ENCODE measurements around the gene VMP1.
"Not testable (repeated sequence)": the region's sequence is repeated elsewhere in the genome, so short reads cannot be mapped to it uniquely, and the experiment has no call there.

VMP1 gene

DNA sequence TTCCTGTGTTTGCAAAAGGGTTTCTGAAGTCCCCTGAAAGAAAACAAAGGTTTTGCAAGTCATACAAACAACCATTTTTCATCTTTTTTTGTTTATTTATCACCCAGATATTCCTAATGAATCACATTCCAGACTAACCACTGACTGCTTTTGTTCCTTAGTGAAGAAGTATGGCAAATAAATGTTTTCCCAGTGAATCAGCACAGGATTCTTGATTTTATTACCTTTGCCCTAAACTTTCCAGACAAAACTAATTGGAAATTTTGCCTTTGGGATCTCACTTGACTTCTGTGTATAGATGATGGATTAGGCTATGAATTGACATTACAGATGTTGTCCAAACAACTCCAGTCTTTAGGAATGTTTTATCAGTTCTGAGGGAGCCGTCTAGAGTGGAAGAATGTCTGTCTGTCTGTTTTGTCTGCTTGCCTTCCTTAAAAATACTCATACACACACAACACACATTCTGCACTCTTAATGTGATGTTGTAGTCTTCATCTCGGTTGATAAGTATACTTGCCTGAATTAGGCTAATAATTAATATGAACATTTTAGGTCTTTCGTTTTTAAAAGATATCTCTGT, 48.9 kb downstream of the VMP1 start:
- DNase-seq: no peak

DNA sequence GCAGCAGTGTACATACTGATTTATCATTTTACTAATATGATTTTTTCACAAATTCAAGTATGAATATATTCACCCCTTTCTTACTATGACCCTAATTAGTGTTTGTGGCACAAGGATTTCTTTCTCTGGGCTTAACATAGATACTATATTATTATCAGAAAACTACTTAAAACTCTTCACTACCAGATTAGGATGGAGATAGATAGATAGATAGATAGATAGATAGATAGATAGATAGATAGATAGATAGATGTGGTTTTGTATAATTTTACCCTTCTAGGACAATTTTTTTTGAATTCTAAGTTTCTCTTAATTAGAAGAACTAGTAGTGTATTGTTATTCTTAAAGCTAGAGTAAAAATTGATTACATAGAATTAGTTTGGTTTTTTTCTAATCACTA, 49.6 kb downstream of the VMP1 start:
- no peak for DNase-seq

DNA sequence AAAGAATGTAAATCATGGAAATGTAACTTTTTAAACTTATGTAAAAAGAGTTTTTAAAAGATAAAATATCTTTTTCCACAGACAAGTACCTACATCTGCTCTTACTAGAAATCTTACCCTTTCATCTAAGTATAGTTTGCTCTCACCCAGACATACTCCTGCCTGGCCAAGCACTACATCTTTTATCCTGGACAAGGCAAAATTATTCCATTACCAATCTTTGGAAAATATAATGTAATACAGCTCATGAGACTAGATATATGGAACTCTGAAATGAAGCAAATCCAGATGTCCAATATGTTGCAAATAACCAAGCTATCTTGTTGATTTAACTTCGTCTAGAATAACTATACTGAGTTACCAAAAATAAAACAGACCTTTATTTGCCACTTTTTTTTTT, 50.0 kb downstream of the VMP1 start:
- DNase-seq: no peak

DNA sequence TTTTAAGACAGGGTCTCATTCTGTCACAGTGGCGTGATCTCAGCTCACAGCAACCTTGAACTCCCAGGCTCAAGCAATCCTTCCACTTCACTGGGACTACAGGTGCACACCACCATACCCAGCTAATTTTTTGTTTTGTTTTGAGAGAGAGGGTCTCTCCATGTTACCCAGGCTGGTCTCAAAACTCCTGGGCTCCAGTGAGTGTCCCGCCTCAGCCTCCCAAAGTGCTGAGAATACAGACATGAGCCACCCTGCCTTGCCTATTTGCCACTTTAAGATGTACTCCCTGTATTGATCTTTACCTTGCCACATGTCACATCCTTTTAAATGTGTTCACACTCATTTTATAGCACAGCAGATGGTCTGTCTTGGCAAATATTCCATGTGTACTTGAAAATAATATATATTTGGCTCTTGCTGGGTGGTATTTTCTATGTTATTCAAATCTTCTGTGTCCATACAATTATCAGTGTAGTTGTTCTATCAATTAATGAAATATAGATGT, 50.5 kb downstream of the VMP1 start:
- DNase-seq: no peak

DNA sequence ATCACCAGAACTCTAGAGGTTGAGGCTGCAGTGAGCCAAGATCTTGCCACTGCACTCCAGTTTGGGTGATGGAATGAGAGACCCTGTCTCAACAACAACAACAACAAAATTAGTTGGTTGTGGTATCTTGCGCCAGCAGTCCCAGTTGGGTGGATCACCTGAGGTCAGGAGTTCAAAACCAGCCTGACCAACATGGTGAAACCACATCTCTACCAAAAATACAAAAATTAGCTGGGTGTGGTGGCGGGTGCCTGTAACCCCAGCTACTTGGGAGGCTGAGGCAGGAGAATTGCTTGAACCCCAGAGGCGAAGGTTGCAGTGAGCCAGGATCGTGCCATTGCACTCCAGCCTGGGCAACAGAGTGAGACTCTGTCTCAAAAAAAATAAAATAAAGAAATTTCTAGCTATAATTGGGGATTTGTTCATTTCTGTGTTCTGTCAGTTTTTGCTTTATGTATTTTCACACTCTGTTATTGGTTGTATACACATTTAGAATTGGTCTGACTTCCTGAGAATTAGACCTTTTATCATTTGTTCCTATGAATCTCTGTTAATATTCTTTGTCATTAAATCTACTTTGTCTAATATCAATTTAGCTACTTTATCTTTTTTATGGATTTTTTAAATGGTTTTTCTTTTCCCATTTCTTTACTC, 51.7 kb downstream of the VMP1 start:
- DNase-seq: not testable (repeated sequence)

DNA sequence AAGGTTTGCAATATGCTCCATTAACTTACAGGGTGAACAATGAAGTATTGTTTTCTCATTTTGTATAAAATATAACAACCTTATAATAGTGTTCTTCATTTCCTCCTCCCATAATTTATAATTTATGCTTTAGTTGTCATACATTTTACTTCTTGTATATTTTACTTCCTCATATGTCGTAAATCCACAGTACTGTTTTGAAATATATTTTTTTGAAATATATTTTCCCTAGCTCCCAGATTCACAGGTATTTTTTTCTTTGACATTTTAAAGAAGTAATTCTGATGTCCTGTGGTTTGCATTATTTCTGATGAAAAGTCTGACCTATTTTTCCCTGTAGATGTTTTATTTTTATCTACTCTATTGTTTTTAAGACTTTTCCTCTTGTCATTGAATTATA, 52.7 kb downstream of the VMP1 start:
- DNase-seq: no peak

DNA sequence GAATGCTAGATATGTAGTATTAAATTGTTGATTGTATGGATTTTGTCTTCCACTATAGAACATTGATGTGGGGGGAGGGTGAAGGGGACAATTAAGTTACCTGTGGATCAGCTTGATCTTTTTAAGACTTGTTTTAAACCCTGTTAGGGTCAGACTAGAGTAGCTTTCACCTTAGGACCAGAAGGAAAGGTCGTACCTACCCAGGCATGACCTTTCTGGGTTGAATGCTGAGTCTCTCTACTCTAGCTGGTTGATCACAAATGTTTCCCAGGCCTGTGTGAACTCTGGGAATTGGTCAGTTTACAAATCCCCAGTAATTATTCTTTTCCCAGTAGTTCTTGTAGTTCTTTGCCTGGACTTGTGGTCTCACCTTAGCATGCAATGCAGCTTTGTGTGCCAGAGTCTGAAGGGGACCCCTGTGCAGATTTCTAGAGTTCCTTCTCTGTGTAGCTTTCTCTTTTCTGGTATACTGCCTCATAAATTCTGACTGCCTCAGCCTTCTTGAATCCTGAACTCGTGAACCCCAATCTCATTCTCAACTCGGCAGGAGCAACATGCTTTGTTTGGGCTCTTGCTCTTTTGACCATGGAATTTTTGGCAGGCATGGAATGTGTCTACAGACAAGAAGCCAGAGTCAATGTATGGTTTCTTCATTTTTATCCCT, 54.1 kb downstream of the VMP1 start:
- DNase-seq: no peak

DNA sequence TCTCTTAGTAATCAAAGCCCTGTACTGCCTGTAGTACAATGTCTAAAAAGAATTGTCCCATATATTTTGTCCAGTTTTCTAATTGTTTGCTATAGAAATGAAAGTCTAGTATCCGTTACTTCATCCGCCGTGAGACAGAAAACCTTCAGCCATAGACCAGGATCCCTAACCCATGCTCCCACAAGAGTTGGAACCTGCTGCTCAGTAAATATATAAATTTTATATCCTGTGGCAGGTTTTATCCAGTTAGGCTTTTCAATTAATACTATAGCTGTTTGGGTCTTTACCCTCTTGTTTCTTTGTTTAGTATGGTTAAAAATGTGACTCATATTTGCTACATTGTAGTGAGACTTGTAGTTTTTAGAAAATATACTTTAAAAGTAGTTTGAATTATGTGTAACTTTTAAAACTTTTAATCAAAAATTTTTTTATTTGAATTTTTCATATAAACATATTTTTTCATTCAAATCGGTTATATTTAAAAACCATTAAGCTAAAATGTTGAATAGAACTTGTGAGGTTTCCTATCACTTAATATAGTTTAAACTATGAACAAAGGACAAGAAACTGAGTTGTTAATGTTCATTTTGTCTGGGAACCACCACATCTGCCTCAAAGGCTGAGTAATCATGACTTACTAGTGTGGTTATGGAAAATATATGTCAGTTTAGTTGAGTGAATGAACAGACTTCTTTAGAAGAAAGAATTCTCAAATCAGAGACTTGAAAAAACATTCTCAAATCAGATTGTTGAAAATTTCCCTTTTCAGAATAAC, 54.8 kb downstream of the VMP1 start:
- no peak for DNase-seq

DNA sequence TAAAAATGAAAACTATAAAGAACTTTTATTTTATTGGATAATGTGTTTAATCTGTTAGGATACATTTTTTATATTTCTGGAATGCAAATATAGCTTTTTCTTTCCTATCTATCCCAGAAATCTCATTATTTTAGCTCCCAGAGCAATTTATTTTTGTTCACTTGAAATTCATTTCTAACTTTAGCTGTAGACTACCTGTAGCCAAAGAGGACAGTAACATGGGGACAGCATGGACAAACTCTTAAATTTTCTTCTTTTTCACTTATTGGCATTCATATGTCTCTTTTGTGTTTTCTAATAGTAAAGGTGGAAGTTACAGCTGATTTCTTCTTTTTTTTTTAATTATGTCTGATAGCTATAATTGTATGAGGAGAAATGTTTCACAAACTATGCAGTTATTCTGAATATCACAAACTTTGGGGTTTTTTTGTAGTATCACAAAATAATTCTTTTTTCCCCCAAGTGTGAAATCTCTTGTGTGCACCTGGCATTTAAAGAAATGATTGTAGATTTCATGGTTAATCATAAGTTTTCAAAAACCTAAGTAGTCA, 55.4 kb downstream of the VMP1 start:
- no peak for DNase-seq

DNA sequence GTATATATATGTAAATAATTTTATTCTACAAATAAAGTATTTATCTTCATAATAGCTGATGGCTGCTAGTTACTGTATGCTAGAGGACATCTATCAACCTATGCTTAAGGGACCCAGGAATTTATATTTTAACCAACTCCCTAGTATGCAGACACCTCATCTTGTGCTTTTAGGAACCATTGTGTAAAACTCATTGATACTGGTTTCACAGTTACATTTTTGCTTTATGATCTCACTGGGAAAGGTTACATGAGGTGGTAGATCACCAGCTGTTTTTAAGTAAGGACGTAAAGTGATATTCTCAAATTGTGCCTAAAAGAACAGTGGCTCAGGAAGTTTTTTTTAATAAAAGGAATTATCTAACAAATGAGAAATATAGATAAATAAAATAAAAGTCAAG, 56.4 kb downstream of the VMP1 start:
- no peak for DNase-seq

DNA sequence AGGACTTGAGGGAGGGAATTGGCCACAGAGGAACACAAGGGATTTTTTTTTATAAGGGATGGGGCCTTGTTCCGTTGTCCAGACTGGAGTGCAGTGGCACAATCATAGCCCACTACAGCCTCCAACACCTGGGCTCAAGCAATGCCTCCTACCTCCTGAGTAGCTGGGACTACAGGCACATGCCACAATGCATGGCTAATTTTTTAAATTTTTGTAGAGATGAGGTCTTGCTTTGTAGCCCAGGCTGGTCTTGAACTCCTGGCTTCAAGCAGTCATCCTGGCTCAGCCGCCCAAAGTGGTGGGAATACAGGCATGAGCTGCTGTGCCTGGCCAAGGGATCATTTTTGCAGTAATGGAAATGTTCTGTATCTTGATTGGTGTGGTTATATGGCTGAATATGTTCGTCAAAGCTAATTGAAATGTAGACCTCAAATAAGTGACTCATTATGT, 56.9 kb downstream of the VMP1 start:
- DNase-seq: no peak

DNA sequence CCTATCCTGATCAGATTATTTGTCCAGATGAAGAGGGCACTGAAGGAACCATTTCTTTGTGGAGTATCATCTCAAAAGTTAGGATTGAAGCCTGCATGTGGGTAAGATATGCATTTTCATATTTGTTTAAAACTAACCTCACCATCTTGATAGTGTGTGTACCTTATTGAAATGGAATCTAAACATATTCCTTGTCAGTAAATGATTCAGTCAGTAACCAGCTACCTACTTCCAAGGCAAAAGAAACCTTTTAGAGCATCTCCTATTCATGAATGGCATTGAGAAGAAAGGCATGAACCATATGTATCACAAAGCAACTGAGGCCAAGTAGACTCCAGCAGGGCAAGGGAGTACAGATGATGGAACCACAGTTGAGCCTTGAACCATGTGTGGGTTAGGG, 57.6 kb downstream of the VMP1 start:
- DNase-seq: no peak

DNA sequence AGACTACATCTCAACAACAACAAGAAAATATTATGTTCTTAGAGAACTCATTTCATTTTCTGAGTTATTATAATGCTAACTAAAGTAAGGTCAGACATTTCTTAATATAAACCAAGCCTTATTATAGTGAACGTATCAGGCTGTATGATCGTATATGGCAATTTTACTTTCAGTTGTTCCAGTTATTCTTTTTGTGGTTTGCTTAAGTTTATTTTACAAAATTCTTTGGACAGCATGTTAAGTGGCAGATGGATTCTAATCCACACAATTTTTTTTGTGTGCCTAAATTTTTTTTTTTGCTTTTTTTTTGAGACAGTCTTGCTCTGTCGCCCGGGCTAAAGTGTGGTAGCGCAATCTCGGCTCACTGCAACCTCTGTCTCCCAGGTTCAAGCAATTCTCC, 59.0 kb downstream of the VMP1 start:
- no peak for DNase-seq

DNA sequence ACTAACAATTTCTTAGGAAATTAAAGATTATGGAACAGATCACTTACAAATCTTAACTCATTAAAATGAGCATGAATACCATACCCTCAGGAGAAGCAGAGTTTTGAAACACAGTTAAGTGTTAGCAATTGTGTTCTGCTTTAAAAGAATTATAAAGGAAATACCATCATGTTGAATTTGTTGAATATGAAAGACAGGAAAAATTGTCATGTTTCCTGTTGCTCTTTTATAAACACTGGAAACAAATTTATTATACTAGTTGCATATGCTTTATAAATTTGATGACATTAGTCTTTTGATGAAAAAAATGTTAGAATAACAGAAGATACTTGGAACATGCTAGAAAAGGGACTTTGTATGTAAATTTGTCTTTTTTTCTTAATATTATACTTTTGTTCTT, 59.7 kb downstream of the VMP1 start:
- no peak for DNase-seq

DNA sequence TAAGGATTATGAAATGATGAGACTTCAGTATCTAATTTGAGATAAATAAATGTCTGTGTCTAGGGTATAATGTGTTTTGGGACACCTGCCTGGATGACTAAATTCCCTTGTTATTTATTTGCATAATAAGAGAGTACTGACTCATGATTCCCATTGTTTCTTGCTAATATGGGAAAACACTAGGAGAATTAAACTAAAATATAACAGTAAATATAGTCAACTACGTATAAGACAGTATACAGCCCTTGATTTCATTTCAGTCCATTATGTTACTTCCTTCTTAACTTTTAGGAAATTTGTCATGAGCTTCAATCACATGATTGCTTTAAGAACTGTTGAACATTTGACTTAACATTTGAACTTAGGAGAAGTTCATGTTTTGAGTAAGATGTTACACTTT, 62.4 kb downstream of the VMP1 start:
- no peak for DNase-seq

DNA sequence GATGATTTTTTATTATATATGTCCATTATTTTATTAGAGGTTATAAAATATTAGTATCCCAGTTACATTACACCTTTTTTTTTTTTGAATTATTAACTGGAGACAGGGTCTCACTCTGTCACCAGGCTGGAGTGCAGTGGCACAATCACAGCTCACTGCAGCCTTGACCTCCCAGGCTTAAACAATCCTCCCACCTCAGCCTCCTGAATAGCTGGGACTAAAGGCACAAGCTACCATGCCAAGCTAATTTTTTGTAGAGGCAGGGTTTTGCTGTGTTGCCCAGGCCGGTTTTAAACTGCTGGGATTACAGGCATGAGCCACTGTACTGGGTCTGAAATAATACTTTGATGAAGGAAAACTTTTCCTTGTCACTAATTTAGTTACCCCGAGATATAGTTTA, 63.6 kb downstream of the VMP1 start:
- no peak for DNase-seq

DNA sequence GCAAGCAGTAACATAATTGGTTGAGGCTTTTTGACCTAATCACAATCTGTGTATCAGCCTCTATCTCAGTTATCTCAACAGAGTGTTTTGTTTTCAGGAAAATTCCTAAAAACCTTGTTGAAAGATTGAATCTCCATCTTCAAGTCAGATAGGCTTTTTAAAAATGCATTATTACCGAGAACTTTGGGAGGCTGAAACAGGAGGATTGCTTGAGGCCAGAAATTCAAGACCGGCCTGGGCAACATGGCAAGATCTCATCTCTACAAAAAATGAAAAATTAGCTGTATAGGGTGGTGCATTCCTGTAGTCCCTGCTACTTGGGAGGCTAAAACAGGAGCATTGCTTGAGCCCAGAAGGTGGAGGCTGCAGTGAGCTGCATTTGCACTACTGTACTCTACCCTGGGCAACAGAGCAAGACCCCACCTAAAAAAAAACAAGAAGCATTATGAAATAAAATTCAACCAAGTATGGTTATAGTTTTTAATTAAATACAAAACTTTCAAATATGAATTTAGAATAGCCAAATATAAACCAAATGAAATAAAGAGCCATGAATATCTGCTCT, 68.4 kb downstream of the VMP1 start:
- no peak for DNase-seq

DNA sequence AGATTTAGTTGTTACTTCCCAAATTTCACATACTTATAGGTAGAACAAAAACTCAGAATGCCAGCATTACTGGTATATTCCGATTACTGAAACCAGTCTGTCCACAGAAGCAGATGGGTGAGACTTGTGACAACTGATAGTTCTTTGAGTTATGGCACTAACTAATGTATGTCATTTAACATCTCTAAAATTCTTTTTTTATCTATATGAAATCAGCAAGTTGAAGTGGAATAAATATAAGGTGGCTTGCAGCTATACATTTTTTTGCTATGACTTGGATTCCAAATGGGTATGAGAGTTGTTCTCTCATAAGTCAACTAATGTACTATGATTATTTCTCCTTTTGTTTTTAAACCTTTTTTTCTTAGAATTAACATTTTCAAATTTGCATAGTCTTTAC, 69.1 kb downstream of the VMP1 start:
- DNase-seq: no peak

DNA sequence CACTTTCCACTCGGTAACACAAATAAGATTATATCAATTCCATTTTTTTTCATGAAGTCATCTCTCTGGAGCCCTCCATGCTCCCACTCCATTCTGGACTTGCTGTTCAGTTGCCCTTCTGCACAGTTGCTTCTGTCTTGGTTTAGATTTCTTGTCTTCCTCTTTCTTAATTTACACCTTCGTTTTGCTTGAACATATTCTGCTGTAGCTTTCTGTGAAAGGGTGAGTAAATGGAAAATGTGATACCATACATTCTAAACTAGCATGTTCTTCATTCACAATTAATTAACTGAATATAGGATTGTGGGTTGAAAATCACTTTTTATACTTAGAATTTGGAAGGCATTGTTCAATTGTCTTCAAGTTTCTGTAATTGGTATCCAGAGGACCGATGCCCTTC, 69.6 kb downstream of the VMP1 start:
- DNase-seq: no peak

DNA sequence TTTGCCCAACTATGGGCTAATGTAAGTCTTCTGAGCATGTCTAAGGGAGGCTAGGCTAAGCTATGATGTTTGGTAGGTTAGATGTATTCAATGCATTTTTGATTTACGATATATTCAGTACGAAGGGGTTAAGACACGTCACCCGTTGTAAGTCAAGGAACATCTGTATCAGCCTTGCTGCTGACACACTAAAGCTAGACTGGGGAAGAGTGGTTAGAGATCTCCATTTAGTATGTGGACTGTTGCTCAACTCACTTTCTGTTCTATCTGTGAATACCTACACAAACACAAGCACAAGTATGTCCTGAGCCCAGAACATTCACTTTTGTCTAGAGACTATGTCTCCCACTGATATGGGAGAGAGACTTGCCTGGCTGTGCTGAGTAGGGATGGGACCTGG, 71.5 kb downstream of the VMP1 start:
- DNase-seq: no peak

DNA sequence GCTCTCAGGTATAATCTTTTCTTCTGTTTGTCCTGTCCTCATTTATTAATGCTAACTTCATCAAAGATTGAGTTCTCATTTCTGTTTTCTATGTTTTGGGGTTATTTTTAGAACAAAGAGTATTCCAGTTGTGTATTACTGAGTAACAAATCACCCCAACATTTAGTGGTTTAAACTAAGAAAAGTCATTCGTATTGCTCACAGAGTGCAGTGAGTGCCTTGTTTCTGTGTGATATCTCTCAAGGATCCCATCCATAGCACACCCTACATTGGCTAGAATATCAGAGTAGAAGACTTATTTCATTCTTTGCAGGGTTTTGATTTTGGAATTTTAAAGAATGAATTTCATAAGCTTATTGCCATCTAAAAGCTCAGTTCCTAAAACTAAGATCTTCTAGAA, 72.1 kb downstream of the VMP1 start:
- DNase-seq: no peak

DNA sequence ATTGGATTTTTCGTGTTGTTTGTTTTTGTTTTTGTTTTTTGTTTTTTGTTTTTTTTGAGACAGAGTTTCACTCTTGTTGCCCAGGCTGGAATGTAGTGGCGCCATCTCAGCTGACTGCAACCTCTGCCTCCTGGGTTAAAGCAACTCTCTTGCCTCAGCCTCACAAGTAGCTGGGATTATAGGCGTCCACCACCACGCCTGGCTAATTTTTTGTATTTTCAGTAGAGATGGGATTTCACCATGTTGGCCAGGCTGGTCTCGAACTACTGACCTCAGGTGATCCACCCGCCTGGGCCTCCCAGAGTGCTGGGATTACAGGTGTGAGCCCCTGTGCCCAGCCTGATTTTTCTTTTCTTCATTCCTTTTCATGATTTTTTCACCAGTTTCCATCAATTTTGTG, 73.1 kb downstream of the VMP1 start:
- DNase-seq: not testable (repeated sequence)
